ENCODE data around the gene CUX1.

- TF ChIP-seq RFX5 (IDR thresholded peaks at IDR 0.05; ENCODE audit: low read depth, low read length): no peak
- no peak for TF ChIP-seq ETS1 (CRISPR knock-in tag; IDR thresholded peaks at IDR 0.05)
- TF ChIP-seq SAP130 (CRISPR knock-in tag; IDR thresholded peaks at IDR 0.05; ENCODE audit: low read depth): no peak
- no peak for TF ChIP-seq SRSF1 (optimal IDR thresholded peaks at IDR 0.05; ENCODE audit: low read depth, low read length)
- no peak for TF ChIP-seq SIN3B (IDR thresholded peaks at IDR 0.05; ENCODE audit: low read length)
- TF ChIP-seq NFE2 (CRISPR knock-in tag; IDR thresholded peaks at IDR 0.05): no peak
- no peak for TF ChIP-seq NR2C2 (CRISPR knock-in tag; IDR thresholded peaks at IDR 0.05; ENCODE audit: borderline replicate concordance)
- no peak for TF ChIP-seq ZNF570 (CRISPR knock-in tag; IDR thresholded peaks at IDR 0.05; ENCODE audit: borderline replicate concordance)
- no peak for TF ChIP-seq ZNF780A (CRISPR knock-in tag; IDR thresholded peaks at IDR 0.05)
Measured at GRCh38 chr7:102122026-102122425, 304.6 kb downstream of the CUX1 start.
